CD4-positive, alpha-beta T cell treated with Interleukin-6 for 4 hours (primary cell): ENCODE data around the gene DDC.
A peak's percentile ranks its signal among the peaks of the same experiment; 100 is the strongest.

Source experiments
- DNase-seq: peaks from one replicate; pipeline ENCODE4 v3.0.0-alpha.2; 2020; ENCODE audit warnings: mixed read lengths

Gene DDC

GRCh38 chr7:50449501-50449880, 115.7 kb downstream of the DDC start:
- DNase-seq = no peak

GRCh38 chr7:50448823-50449222, 116.4 kb downstream of the DDC start:
- DNase-seq = no peak

- no peak for DNase-seq
Observed at GRCh38 chr7:50446542-50446960, 118.7 kb downstream of the DDC start.

- no peak for DNase-seq
Observed at GRCh38 chr7:50436133-50436806, 128.9 kb downstream of the DDC start.

- DNase-seq = no peak
Observed at GRCh38 chr7:50431722-50432305, 133.4 kb downstream of the DDC start.

- DNase-seq = no peak
Observed at GRCh38 chr7:50431316-50431715, 133.9 kb downstream of the DDC start.

- DNase-seq = no peak
Observed at GRCh38 chr7:50428911-50429310, 136.3 kb downstream of the DDC start.

- DNase-seq = no peak
Observed at GRCh38 chr7:50427518-50427917, 137.7 kb downstream of the DDC start.

- no peak for DNase-seq
Observed at GRCh38 chr7:50426280-50427045, 138.7 kb downstream of the DDC start.

GRCh38 chr7:50425318-50425717, 139.9 kb downstream of the DDC start:
- DNase-seq = no peak

GRCh38 chr7:50423860-50424259, 141.3 kb downstream of the DDC start:
- no peak for DNase-seq

- no peak for DNase-seq
Observed at GRCh38 chr7:50422858-50423257, 142.3 kb downstream of the DDC start.

GRCh38 chr7:50421043-50421442, 144.2 kb downstream of the DDC start:
- no peak for DNase-seq

- no peak for DNase-seq
Observed at GRCh38 chr7:50418526-50419290, 146.5 kb downstream of the DDC start.

- peak; percentile 81 for DNase-seq
Observed at GRCh38 chr7:50418086-50418515, 147.1 kb downstream of the DDC start.

- DNase-seq = no peak
Observed at GRCh38 chr7:50416527-50417182, 148.6 kb downstream of the DDC start.

GRCh38 chr7:50415844-50416364, 149.3 kb downstream of the DDC start:
- no peak for DNase-seq

GRCh38 chr7:50413561-50413960, 151.6 kb downstream of the DDC start:
- no peak for DNase-seq

- DNase-seq = no peak
Observed at GRCh38 chr7:50412973-50413372, 152.2 kb downstream of the DDC start.

GRCh38 chr7:50411332-50411731, 153.9 kb downstream of the DDC start:
- DNase-seq = no peak

GRCh38 chr7:50409856-50410745, 155.1 kb downstream of the DDC start:
- no peak for DNase-seq
